GM21515 (cell line): Measurements from ENCODE around the gene TMEM60.

ENCODE experiments used
- ATAC-seq: cut with Tn5 transposase; IDR thresholded peaks from one replicate; pipeline ENCODE4 v1.9.1; 2021; ENCODE audit not compliant: unreplicated experiment

TMEM60 gene

DNA sequence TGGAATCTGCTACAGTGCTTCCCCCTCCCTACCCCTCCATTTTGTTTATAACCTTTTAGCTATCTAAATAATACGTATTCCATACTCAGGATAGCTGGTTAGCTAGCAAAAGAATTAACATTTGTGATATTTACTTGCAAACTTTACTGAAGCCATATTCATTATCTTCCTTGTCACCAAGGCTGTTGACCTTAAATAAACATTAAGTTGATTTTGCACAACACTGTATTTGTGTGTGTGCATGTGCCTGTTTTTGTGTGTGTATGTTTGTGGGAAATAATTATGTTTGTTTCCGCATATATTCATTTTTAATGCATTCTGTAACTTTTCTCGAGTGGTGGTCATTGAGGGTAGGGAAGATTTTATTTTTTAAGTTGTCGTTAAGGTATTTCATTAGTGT lies 15.9 kb downstream of the TMEM60 start:
- ATAC-seq = no peak

DNA sequence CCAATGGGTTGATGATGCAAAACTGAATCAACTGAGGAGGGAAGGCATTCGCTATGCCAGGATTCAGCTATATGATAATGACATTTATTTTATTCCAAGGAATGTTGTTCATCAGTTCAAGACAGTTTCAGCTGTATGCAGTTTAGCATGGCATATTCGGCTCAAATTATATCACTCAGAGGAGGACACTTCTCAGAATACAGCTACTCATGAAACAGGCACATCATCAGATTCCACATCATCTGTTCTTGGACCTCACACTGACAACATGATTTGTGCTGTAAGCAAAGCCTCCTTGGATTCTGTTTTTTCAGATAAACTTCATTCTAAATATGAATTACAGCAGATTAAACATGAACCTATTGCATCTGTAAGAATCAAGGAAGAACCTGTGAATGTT lies 19.7 kb downstream of the TMEM60 start:
- no peak for ATAC-seq

DNA sequence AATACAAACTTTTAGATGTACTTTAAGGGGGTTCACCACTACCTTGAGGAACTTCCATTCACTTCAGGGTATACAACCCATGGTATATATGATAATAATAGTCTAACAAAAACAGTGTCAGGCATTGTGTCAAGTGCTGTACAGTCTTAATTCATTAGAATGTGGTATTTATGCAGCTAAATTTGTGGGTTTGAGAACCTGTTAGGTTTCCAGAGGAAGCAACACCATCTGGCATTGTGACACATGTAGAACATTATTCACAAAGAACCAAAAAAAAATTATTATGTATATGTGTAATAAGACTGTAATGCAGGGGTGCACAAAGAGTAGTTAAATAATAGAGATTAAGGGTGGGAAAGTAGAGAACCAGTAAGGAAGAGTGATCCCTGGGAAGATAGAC lies 26.3 kb downstream of the TMEM60 start:
- no peak for ATAC-seq

DNA sequence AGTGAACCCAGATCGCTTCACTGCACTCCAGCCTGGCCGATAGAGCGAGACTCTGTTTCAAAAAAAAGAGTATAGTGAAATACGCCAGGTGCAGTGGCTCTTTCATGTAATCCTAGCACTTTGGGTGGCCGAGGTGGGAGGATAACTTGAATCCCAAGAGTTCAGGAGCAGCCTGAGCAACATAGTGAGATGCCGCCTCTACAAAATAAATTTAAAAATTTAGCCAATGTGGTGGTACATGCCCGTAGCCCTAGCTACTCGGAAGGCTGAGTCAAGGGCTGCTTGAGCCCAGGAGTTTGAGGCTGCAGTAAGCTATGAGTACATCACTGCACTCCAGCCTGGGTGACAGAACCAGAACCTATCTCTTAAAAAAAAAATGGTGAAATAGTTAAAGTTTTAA lies 27.9 kb downstream of the TMEM60 start:
- no peak for ATAC-seq

DNA sequence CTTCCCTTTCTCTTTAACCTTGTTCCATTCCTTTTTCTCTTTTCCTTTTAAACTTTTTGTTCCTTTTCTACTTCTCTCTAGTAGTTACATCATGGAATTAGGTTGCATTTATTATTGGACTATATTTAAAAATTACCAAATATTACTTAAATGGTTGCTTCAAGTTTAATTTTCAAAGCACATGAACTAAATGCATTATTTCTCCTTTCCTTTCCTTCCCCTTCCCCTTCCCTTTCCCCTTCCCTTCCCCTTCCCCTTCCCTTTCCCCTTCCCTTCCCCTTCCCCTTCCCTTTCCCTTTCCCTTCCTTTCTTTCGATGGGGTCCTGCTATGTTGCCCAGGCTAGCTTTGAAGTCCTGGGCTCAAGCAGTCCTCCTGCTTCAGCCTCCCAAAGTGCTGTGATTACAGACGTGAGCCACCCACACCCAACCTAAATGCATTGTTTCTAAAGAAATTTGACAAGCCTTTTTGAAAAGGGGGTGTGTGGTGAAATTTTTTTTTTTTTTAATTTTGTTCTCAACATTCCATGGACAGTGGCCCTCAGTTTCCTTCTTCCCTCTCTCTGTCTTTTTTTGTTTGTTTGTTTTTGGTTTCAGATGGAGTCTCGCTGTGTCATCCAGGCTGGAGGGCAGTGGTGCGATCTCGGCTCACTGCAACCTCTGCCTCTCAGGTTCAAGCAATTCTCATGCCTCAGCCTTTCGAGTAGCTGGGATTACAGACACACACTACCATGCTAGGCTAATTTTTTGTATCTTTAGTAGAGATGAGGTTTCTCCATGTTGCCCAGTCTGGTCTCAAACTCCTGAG lies 31.2 kb downstream of the TMEM60 start:
- no peak for ATAC-seq

DNA sequence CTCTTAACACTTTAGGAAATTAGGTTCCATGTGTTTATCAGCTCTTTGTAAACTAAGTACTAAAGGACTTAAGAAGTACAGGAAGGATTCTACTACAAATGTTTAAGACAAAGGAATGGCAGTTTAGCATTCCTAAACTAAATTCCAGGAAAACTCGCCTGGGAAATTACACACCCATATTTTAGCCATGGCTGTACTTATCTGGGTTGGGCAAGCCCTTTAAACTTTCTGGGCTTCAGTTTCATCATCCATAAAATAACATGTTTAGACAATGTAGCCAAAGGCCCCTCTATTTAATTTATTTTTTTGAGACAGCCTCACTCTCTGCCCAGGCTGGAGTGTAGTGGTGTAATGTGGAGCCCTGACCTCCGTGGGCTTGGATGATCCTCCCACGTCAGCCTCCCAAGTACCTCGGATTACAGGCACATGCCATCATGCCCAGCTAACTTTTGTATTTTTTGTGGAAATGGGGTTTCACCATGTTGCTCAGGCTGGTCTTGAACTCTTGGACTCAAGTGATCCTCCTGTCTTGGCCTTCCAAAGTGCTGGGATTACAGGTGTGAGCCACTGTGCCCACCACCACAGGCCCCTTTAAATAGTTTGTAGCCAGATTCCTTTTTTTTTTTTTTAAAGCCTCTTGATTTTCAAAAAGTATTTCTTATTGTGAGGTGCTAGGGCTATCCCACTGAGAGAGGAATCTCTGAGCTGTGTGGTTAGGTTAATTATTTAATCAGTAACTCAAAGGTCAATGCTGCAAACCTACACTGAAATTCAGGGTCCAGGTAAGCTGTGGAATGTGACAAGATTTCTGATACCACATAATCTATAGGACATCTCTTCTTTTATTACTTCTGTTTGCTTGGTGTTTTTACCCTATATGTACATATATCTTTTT lies 32.1 kb downstream of the TMEM60 start:
- ATAC-seq = no peak

DNA sequence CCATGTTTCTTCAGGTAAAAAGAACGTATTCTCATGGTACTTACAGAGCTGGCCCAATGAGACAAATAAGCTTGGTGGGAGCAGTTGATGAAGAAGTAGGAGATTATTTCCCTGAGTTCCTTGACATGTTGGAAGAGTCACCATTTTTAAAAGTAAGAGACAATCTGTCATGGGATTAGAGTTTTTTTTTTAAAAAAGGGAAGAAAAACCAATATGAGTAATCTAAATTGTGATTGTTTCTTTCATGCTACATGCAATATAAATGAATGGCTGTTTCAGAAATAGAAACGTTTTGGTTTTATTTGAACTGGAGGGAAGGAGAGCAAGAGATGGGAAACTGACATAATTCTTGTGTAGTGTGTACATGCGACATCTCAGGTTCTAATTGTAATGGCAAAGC lies 32.8 kb downstream of the TMEM60 start:
- ATAC-seq = no peak

DNA sequence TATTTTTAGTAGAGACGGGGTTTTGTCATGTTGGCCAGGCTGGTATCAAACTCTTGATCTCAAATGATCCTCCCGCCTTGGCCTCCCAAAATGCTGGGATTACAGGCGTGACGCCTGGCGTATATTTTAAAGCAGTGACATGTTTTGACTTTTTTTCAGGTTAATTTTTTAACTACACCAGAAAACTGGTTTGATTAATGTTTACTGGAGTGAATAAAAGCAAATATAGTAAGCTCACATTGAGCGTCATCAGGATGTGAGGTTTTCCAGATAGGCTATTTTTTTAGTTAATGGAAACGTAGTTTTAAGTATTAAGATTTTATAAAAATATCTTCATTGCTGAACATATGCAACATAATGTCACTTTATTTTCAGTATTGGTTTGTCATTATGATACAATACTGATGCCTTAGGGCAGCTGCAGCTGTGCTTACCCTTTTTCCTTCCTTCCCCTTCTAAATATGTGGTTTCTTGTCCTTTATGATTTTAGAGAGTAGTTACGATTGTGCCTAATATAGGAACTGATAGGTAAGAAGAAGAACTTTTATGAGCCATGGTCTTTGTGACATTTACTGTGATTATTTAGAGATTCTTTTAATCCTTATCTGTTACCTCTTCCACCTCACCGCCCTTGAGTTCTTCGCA lies 37.3 kb downstream of the TMEM60 start:
- no peak for ATAC-seq

DNA sequence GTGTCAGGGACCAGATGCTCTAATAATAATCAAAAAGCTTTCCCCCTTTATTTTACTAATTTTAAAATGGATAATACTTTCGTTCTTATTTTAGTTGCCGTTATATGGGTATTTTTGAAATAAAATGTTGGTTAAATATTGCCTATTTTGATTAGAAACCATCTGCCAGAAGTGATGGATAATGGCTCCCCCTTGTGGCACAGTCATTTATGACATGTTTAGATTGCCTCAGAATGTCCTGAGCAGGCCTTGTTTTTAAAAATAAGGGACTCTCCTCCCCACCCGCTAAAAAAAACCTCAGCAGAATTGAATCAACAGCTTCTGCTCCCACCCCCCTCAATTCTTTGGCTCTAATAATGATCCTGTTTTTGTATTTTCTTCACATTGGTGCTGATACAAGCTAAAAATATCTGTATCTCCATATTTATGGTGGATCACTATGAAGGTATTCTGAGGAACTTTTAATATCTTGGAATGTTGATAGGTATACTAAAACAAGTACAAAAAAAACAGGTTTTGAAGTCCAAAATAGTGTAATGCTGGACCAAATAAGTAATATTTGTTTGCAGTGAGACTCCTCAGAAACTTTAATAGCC lies 38.8 kb downstream of the TMEM60 start:
- ATAC-seq = no peak

DNA sequence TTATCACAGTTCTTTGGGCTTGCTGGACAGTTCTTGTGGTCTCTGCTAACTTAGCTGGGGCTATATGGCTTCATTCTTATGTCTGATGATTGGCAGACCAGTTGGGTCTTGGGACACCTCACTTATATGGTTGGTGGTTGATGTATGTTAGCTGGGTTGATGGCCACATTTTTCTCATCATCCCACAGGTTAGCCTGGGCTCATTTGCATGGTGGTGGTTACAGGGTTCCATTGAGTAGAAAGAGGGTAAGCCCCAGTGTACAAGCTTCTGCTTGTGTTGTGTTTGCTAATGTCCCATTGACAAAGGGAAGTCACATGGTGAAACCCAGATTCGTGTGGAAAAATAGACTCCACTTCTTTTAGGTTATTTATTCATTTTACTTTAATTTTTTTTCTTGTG lies 40.6 kb downstream of the TMEM60 start:
- peak; percentile 91 for ATAC-seq

DNA sequence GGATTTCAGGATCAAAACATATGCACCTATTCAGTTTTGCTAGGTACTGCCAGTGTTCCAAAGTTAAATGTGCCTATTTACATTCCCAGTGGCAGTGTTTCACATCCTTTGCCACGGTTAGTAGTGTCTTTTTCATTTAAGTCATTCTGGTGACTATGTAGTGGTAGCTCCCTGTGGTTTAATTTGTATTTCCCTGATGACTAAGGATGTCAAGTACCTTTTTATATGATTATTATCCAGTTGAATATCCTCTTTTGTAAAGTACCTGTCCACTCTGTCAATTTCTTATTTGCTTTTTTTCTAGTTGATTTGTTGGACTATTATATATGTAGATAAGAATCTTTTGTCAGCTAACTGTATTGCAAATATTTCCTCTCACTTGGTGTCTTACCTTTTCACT lies 45.1 kb downstream of the TMEM60 start:
- ATAC-seq = no peak

DNA sequence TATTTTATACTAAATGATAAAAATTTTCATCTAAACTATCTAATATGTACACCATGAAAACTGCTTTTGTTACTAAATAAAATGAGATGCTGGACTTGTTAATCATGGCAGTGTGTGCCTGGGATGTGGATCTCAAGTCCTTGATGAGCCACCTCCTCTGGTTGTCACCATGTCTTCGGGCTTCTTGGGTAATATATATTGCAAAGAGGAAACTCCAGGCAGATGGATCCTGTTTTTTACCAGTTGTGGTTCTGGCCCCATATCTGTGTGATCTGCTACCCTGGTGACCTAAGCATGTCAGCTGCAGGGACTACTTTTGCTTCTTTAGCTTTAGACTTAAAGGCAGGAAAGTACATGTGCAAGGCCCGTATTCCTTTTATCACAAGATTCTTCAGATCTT lies 46.2 kb downstream of the TMEM60 start:
- no peak for ATAC-seq

DNA sequence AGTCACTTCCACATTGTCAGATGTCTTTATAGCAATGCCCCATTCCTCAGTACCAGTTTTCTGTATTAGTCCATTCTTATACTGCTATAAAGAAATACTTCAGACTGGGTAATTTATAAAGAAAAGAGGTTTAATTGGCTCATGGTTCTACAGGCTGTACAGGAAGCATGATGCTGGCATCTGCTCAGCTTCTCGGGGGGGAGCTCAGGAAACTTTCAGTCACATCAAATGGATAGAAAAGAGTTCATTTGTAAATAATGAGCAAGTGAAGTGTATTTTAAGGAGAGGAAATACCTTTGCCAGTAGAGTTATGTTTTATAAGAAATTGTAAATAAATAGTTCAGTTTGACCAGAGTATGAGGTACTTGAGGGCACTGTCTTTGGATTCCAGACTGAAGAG lies 50.5 kb downstream of the TMEM60 start:
- ATAC-seq = no peak

DNA sequence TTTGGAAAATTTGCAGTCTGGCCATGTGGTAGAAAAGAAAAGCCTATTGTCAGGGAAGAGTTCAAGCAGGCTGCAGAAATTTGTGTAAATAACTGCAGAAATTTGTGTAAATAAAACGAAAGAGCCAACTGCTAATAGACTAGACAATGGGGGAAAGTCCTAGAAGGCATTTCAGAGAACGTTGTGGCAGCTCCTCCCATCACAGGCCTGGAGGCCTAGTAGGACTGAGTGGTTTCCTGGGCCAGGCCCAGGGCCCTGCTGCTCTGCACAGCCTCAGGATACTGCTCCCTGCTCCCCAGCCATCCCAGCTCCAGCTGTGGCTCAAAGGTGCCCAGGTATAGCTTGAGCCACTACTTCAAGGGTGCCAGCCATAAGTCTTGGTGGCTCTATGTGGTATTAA lies 51.1 kb downstream of the TMEM60 start:
- no peak for ATAC-seq

DNA sequence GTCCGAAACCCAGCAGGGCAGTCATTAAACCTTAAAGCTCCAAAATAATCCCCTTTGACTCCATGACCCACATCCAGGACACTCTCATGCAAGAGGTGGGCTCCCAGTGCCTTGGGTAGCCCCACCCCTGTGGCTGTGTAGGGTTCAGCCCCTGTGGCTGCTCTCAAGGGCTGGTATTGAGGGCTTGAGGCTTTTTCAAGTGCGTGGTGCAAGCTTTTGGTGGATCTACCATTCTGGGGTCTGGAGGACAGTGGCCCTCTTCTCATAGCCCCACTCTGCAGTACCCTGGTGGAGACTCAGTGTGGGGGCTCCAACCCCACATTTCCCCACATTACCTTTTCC lies 51.4 kb downstream of the TMEM60 start:
- no peak for ATAC-seq

DNA sequence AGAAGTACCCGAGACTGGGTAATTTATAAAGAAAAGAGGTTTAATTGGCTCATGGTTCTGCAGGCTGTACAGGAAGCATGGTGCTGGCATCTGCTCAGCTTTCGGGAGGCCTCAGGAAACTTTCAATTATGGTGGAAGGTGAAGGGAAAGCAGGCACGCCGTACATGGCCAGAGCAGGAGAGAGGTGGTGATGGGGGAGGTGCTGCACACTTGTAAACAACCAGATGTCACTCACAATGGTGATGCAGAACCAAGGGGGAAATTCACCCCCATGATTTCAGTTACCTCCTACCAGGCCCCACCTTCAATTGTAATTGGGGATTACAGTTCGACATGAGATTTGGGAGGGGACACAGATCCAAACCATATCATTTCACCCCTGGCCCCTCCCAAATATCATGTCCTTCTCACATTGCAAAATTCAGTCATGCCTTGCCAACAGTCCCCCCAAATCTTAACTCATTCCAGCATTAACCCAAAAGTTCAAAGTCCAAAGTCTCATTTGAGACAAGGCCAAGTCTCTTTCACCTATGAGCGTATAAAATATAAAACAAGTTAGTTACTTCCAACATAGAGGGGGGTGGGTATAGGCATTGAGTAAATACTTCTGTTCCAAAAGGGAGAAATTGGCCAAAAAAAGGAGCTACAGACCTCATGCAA lies 51.9 kb downstream of the TMEM60 start:
- ATAC-seq = no peak

DNA sequence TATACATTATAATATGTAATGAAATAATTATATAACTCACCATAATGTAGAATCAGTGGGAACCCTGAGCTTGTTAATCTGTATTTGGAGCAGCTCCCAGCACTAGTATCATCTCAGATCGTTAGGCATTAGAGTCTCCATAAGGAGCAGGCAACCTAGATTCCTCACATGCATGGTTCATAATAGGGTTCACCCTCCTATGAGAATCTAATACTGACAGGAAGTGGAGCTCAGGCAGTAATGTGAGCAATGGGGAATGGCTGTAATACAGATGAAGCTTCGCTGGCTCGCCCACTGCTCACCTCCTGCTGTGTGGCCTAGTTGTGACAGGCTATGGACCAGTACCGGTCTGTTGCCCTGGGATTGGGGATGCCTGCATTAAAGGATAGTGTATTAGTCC lies 52.5 kb downstream of the TMEM60 start:
- no peak for ATAC-seq
